IPS-NIHi7 (cell line): ENCODE results near the gene PVALEF.
A peak's percentile ranks its signal among the peaks of the same experiment; 100 is the strongest.

Experiments
- DNase-seq: peaks from one replicate; pipeline ENCODE4 v3.0.0; 2012; ENCODE audit warnings: mixed read lengths; ENCODE audit errors: extremely low spot score

PVALEF gene

DNA sequence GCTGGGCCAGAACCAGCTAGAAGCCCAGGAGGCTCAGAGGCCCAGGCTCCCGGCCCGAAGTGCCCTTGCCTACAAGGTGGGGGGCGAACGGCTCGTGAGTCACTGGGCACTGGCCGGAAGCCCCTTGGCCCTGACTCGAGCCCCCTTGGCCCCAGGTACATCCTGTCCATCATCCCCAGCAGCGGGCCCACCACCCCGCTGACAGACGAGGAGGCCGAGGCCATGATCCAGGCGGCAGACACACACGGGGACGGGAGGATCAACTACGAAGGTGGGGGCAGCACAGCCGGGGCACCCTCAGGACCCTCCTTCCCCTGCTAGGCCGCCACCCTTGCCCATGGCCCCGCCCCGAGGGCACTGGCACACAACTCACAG, 16.5 kb downstream of the PVALEF start:
- DNase-seq: no peak

GRCh38 chr17:81182596-81182995, 17.3 kb downstream of the PVALEF start:
- no peak for DNase-seq

- DNase-seq: no peak
Measured at GRCh38 chr17:81183316-81183715, 18.0 kb downstream of the PVALEF start.

DNA sequence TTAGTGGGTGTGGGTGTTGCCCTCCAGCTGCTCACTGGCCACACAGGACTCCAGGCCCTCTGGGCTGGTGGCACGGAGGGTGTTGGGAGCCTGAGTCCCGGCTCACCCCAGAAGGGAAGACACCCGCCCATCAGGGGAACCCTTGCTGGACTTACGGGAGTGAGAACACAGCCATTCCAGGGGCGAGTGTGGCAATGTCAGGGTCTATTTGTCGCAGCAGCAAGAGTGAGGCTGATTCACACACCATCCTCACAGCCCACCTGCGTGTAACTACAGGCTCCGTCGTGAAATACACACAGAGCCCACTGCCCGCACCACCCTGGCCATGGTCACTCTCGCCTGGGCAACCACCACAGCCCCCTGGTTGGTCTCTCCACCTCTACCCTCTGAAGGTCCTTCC, 18.5 kb downstream of the PVALEF start:
- DNase-seq: no peak

- peak; percentile 58 for DNase-seq
Measured at GRCh38 chr17:81184555-81184954, 19.2 kb downstream of the PVALEF start.

GRCh38 chr17:81186203-81186602, 20.9 kb downstream of the PVALEF start:
- DNase-seq: no peak

DNA sequence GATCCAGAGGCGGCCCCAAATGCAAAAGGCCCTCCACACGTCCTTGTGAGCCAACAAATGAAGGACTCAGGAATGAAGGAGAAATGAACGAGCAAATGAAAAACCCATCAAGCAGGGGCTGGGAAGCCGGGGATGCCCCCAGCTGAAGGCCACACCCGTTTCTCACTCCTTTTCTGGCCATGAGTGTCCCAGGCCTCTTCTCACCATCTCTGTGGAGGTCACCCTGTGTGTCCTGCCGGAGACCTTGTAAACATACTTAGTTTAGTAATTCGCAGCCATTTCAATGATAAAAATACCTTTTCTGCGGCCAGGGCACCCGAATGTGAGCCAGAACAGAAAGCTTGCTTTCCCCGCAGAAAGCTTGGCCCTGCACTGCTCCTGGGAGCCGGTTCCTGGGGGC, 21.8 kb downstream of the PVALEF start:
- no peak for DNase-seq

DNA sequence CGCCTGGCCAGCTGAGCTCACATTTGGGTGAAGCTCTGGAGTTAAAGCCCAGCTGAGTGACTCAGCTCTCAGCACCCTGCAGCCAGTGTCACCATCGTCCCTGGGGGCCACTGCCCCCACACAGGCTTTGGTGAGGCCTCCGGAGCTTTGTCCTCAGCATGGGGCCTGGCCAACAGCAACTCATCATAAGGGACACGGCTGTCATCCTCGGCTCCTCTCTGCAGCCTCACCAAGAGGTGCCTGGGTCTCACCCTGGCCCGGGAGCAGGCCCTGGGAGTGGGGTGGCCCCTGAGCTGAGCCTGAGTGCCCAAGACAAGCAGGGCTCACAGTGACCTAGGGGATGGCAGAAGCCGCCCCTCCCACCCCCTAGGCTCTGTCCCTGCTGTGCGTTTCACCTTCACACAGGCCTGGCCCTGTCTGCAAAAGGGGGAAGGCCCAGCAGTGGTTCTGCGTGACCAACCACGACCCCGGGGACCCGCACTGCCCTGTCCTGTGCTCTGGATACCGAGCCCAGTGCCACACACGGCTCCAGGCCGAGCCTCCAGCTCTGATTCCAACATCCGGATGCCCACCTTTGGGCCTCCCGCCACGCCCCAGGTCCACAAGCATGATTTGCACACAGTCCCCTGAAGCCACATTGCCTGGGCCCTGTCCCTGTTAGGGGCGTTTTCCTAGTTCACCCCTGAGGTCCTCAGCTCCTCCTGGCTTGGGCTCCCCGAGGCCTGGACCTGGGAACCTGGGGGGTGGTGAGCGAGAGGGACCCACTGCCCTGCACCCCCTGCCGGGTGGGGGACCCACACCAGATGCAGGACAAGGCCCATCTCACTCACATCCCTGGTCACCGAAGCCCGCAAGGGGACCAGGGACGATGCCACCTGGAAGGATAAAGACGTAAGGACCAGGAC, 22.5 kb downstream of the PVALEF start:
- DNase-seq: no peak

- DNase-seq: no peak
Measured at GRCh38 chr17:81188491-81188840, 23.2 kb downstream of the PVALEF start.

GRCh38 chr17:81189016-81189415, 23.7 kb downstream of the PVALEF start:
- DNase-seq: no peak

DNA sequence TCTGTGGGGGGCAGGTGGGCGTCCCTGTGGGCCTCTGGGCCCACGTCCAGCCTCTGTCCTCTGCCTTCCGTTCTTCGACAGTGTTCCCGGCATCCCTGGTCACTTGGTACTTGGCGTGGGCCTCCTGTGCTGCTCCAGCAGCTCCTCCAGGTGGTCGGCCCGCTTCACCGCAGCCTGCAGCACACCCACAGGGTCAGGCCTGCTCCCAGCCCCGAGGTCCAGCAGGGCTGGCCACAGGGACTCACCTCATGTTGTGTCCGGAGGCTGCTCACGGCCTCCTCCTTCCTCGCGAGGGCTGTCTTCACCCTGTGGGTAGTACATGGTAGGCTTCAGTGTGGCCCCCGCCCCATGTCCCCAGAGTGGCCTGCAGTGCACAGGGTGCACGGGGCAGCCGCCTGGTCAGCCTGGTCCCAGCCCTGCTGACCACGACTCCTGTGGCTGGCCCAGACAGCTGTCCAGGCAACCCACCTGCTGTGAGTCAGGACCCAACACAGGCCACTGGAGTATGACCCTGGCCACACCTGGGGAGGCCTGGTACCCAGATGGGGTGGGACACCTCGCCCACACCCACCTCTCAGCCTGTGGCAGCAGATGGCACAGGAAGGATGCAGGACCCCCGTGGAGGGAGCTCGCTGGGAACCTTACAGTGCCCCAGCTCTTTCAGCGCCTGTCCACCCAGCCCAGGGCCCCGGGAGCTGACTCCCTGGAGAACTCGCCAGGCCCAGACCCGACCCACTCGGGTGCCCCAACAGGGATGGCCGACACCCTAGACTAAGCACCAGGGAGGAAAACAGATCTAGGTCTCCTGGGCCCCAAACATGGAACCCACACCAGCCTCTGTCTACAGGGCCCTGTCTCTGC, 24.6 kb downstream of the PVALEF start:
- DNase-seq: peak; percentile 69

DNA sequence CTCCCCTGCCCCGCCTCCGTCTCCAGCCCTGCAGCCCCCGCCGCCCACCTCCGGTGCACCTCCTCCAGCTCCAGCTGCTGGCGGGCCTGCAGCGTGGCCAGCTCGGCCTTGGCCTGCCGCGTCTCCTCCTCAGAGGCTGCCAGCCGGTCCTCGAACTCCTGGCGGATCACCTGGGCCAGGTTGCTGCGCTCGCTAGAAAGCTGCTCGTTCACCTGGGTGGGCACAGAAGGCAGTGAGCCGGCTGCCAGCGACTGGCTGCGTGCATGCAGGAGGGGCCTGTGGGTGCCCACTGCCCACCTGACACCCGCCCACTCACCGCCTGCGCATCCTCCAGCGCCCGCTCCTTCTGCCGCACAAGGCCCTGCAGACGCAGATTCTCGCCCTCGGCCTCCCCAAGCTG, 25.3 kb downstream of the PVALEF start:
- DNase-seq: no peak

GRCh38 chr17:81191116-81191515, 25.8 kb downstream of the PVALEF start:
- DNase-seq: no peak

DNA sequence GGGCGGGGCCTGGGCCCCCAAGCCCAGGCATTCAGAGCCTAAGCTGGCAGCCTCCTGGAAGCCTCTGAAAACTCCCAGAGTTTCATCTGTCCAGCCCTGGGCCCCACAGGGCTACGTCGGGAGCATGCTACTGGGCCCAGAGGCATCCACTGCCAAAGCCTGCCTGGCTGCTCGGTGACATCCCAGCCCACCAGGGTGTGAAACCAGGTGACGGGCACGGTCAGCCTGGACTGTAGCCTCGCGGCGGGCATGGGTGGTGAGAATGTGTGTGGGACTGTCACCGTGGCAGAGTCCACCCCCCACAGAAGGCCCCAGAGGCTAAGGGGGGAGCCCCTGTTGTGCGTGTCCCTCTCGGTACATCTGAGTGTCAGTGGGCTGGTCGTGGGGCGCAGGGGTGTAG, 26.3 kb downstream of the PVALEF start:
- DNase-seq: no peak

GRCh38 chr17:81192386-81193050, 27.2 kb downstream of the PVALEF start:
- DNase-seq: peak; percentile 59

- DNase-seq: no peak
Measured at GRCh38 chr17:81193051-81193410, 27.7 kb downstream of the PVALEF start.

DNA sequence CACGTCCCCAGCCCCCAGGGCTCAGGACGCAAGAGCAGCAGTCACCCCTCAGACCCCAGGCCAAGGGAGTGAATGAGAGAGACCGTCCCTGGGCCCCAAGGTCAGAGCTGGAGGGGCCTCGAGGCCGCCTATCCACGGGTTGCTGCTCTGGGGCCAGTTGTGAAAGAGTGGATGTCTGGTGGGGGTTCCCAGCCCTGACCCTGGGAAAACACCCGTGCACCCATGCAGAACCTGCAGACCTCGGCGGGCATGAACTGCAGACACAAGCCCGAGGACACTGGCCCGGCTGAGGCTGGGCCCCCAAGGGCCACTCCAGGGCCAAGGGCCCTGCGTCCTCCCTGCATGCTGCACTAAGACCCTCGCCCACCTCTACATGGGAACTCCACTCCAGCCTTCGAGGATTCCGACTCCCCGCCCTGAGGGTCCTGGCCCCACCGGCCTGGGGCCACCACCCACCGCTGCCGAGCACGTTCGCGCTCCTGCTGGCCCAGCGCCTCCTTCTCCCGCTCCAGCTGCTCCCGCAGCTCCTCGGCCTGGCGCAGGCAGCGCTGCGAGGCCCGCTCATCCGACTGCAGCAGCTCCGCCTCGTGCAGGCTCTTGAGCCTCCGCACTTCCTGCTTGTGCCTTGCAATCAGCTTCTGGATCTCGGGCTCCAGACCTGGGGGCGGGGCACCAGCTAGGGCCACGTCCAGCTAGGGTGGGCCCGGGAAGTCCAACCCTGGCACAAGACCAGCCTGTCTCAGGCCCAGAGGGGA, 28.3 kb downstream of the PVALEF start:
- DNase-seq: no peak

GRCh38 chr17:81194225-81194760, 29.0 kb downstream of the PVALEF start:
- DNase-seq: no peak

DNA sequence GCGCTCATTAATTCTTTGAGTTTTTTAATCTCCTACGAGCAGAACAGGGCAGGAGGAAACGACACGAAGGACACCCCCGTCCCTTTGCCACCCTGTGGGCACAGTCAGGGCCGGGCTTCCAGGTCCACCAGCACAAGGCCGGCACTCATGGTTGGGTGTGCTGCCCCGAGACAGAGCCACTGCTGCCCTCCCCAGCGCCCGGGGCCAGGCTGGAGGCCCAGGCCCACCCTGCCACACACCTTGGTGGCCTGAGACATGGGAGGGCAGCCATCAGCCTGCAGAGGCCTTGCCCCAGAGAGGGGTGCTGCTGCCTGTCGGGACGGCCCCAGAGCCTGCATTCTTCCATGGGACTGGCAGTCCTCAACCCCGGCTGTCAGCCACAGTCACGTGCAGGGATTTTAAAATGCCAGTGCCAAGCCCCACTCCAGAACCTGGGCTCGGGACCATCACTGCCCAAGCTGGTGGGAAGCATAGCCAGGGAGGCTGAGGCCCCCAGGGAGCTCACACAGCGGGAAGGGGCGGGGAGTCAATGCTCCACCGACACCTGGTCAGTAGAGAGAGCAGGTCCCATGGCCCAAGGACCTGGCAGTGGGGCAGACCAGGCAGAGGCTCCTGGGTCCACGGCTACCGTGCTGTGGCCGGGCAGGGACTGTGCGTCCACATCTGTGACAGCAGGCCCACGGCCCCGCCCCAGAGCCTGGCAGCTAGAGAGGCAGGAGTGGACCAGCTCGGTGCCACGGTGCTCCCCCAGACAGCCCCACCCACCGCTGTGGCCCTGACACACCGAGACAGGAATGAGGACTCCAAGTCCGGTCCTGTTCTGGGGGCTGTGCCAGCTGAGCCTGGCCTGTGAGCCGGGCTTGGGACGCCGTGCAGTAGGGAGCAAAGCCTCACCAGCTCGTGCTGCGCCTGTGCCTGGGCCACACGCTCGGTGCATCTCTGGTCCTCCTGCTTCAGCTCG, 29.9 kb downstream of the PVALEF start:
- DNase-seq: no peak

GRCh38 chr17:81195941-81196495, 30.7 kb downstream of the PVALEF start:
- no peak for DNase-seq
